IMR-90 (cell line): Measurements from ENCODE around the gene KCTD19. TPM values are rescaled to one million over a fixed set of nuclear protein-coding genes. Genes with fewer than 3 reads are reported as not detected.

ENCODE experiments used
- ATAC-seq: fragments of 200-7000 bp; cut with Tn5 transposase; 2 replicates; pipeline ENCODE4 v1.9.1; 2020; ENCODE audit warnings: low read depth, mild to moderate bottlenecking, moderate library complexity
- BruUV-seq: library from RNA; stranded (reverse); fragments of 400-500 nt; replicated peaks from 2 replicates; lab custom pipeline; 2021; lab: Mats Ljungman, UMichigan
- CTCF ChIA-PET: fragments of 300-600 bp; formaldehyde crosslinking; extraction: SDS; loops from one replicate; lab custom pipeline; 2021; ENCODE audit warnings: antibody characterized with exemption; lab: Yijun Ruan, JAX
- POLR2A ChIA-PET: fragments of 300-600 bp; sonication (Branson Sonifier 250); formaldehyde crosslinking; loops from one replicate; lab custom pipeline; 2022; ENCODE audit warnings: antibody characterized with exemption; ENCODE audit not compliant: unreplicated experiment; lab: Charles Lee
- DNase-seq: peaks from one replicate; pipeline ENCODE4 v3.0.0; 2013
- H2AFZ ChIP-seq: replicated peaks from 2 replicates; pipeline ENCODE3; 2013; ENCODE audit warnings: low read length, mild to moderate bottlenecking; ENCODE audit not compliant: poor library complexity
- H2AK5ac ChIP-seq: 2 replicates; pipeline ENCODE4 v1.6.1; 2013; ENCODE audit warnings: low read depth, low read length, inconsistent platforms
- H2AK9ac ChIP-seq: replicated peaks from 2 replicates; pipeline ENCODE3; 2013; ENCODE audit warnings: mild to moderate bottlenecking, low read depth, low read length, moderate library complexity; ENCODE audit not compliant: poor library complexity
- H2BK120ac ChIP-seq: 2 replicates; pipeline ENCODE4 v1.6.1; 2013; ENCODE audit warnings: low read depth, low read length, inconsistent platforms
- H2BK15ac ChIP-seq: 3 replicates; pipeline ENCODE4 v1.6.1; 2013; ENCODE audit warnings: low read depth, low read length, inconsistent platforms
- H2BK20ac ChIP-seq: 2 replicates; pipeline ENCODE4 v1.6.1; 2013; ENCODE audit warnings: low read depth, mild to moderate bottlenecking, inconsistent platforms, low read length, moderate library complexity
- H2BK5ac ChIP-seq: 2 replicates; pipeline ENCODE4 v1.6.1; 2013; ENCODE audit warnings: mild to moderate bottlenecking, low read depth, low read length, inconsistent platforms; ENCODE audit not compliant: poor library complexity, severe bottlenecking
- H3K14ac ChIP-seq: replicated peaks from 2 replicates; pipeline ENCODE4 v1.6.1; 2013; ENCODE audit warnings: low read depth, low read length, inconsistent platforms
- H3K18ac ChIP-seq: 2 replicates; pipeline ENCODE4 v1.6.1; 2013; ENCODE audit warnings: low read depth, low read length, control low read depth
- H3K23ac ChIP-seq: 2 replicates; pipeline ENCODE4 v1.6.1; 2013; ENCODE audit warnings: low read depth, low read length, inconsistent platforms
- H3K27ac ChIP-seq: 2 replicates; pipeline ENCODE4 v1.5.1; 2013; ENCODE audit warnings: mild to moderate bottlenecking, control low read depth, low read length; ENCODE audit not compliant: insufficient read depth
- H3K27me3 ChIP-seq: 2 replicates; pipeline ENCODE4 v1.6.1; 2013; ENCODE audit warnings: low read length; ENCODE audit not compliant: control insufficient read depth, insufficient read depth
- H3K36me3 ChIP-seq: 2 replicates; pipeline ENCODE4 v1.6.1; 2013; ENCODE audit warnings: low read length, mixed read lengths; ENCODE audit not compliant: control insufficient read depth, insufficient read depth
- H3K4ac ChIP-seq: 2 replicates; pipeline ENCODE4 v1.6.1; 2013; ENCODE audit warnings: low read depth, low read length, inconsistent platforms
- H3K4me1 ChIP-seq: 2 replicates; pipeline ENCODE4 v1.6.1; 2013; ENCODE audit warnings: low read length, mixed read lengths; ENCODE audit not compliant: control insufficient read depth, insufficient read depth
- H3K4me2 ChIP-seq: 2 replicates; pipeline ENCODE4 v1.6.1; 2013; ENCODE audit warnings: low read depth, mild to moderate bottlenecking, control low read depth, low read length, moderate library complexity
- H3K4me3 ChIP-seq: 2 replicates; pipeline ENCODE4 v1.5.1; 2013; ENCODE audit warnings: low read depth, mild to moderate bottlenecking, control low read depth, low read length, moderate library complexity; ENCODE audit not compliant: insufficient read depth
- H3K56ac ChIP-seq: 2 replicates; pipeline ENCODE4 v1.6.1; 2013; ENCODE audit warnings: low read length, inconsistent platforms; ENCODE audit not compliant: insufficient read depth; ENCODE audit errors: extremely low read depth
- H3K79me1 ChIP-seq, 2 experiments: 2 replicates each; pipeline ENCODE4 v1.6.1; 2013; ENCODE audit warnings: low read length in 2 of 2, inconsistent platforms in 1 of 2, low read depth in 1 of 2
- H3K9ac ChIP-seq: 2 replicates; pipeline ENCODE4 v1.6.1; 2013; ENCODE audit warnings: low read depth, low read length, control low read depth
- H3K9me1 ChIP-seq: 2 replicates; pipeline ENCODE4 v1.6.1; 2013; ENCODE audit warnings: low read length, inconsistent platforms; ENCODE audit not compliant: insufficient read depth
- H3K9me3 ChIP-seq: 2 replicates; pipeline ENCODE4 v1.6.1; 2013; ENCODE audit warnings: low read length; ENCODE audit not compliant: control insufficient read depth, insufficient read depth
- H4K20me1 ChIP-seq: 2 replicates; pipeline ENCODE4 v1.6.1; 2013; ENCODE audit warnings: low read length, inconsistent platforms; ENCODE audit not compliant: insufficient read depth
- H4K5ac ChIP-seq: 2 replicates; pipeline ENCODE4 v1.6.1; 2013; ENCODE audit warnings: mild to moderate bottlenecking, low read depth, low read length, control low read depth
- H4K8ac ChIP-seq, 2 experiments: 2 replicates each; pipeline ENCODE4 v1.6.1; 2013; ENCODE audit warnings: low read depth in 2 of 2, low read length in 2 of 2, control low read depth in 1 of 2, inconsistent platforms in 1 of 2
- H4K91ac ChIP-seq: 2 replicates; pipeline ENCODE4 v1.6.1; 2013; ENCODE audit warnings: low read depth, low read length, inconsistent platforms; ENCODE audit not compliant: insufficient read depth
- BHLHE40 ChIP-seq: fragments of 150-350 bp; IDR thresholded peaks from 2 replicates; pipeline ENCODE4 v1.6.1; 2016; ENCODE audit warnings: mild to moderate bottlenecking, low read depth, low read length
- CEBPB ChIP-seq: IDR thresholded peaks from 2 replicates; pipeline ENCODE4 v1.6.1; 2012; ENCODE audit warnings: low read depth, low read length, improper control_type of control experiment
- CHD1 ChIP-seq: IDR thresholded peaks from 2 replicates; pipeline ENCODE4 v1.6.1; 2012; ENCODE audit warnings: low read depth, low read length, improper control_type of control experiment
- FOS ChIP-seq: fragments of 150-350 bp; IDR thresholded peaks from 2 replicates; pipeline ENCODE4 v1.6.1; 2016; ENCODE audit warnings: low read depth, low read length
- MAZ ChIP-seq: IDR thresholded peaks from 2 replicates; pipeline ENCODE4 v1.6.1; 2012; ENCODE audit warnings: low read depth, mild to moderate bottlenecking, low read length, improper control_type of control experiment, moderate library complexity, borderline replicate concordance
- MXI1 ChIP-seq: IDR thresholded peaks from 2 replicates; pipeline ENCODE4 v1.6.1; 2012; ENCODE audit warnings: low read depth, mild to moderate bottlenecking, low read length, moderate library complexity, borderline replicate concordance
- NFE2L2 ChIP-seq: fragments of 150-350 bp; IDR thresholded peaks from 2 replicates; pipeline ENCODE4 v1.6.1; 2016; ENCODE audit warnings: low read depth, mild to moderate bottlenecking, low read length
- POLR2A ChIP-seq: IDR thresholded peaks from 2 replicates; pipeline ENCODE4 v1.6.1; 2012; ENCODE audit warnings: mild to moderate bottlenecking, low read depth, low read length
- RAD21 ChIP-seq: IDR thresholded peaks from 2 replicates; pipeline ENCODE4 v1.6.1; 2012; ENCODE audit warnings: low read length, improper control_type of control experiment
- RCOR1 ChIP-seq: IDR thresholded peaks from 2 replicates; pipeline ENCODE4 v1.6.1; 2012; ENCODE audit warnings: mild to moderate bottlenecking, low read length, improper control_type of control experiment; ENCODE audit not compliant: insufficient replicate concordance
- SMC3 ChIP-seq: fragments of 150-350 bp; IDR thresholded peaks from 2 replicates; pipeline ENCODE4 v1.6.1; 2016; ENCODE audit warnings: low read depth, mild to moderate bottlenecking, antibody characterized with exemption, low read length, moderate library complexity
- WGBS, 2 experiments: methylation state at CpG; one replicate each; pipeline versions ENCODE4 v1.1.5 to v1.1.7; 2013; ENCODE audit warnings: missing lambda C conversion rate in 2 of 2; ENCODE audit not compliant: insufficient read length in 1 of 2; ENCODE audit errors: extremely low coverage in 2 of 2; 5-methylcytosine and 5-hydroxymethylcytosine counted together
- dilution Hi-C: fragments of 300-500 bp; cut with HindIII; formaldehyde crosslinking; loops from one replicate; pipeline ENCODE4 v1.14.3; 2018; ENCODE audit warnings: low sequenced_read_pairs; ENCODE audit not compliant: unreplicated experiment
- in situ Hi-C: fragments of 300-500 bp; cut with MboI; formaldehyde crosslinking; loops from 3 replicates; pipeline ENCODE4 v1.14.3; 2019; ENCODE audit warnings: low sequenced_read_pairs, inconsistent platforms, mixed read lengths
- intact Hi-C: fragments of 100-400 bp; cut with micrococcal nuclease; formaldehyde crosslinking; loops from 2 replicates; pipeline ENCODE4 v1.10.0; 2022
- polyA plus RNA-seq, 3 experiments: library from polyadenylated mRNA; depleted of rRNA; stranded (reverse); fragments of >200 nt; gene quantifications; 2 replicates each; pipeline ENCODE4 v1.2.3, GENCODE V29; 2012; ENCODE audit warnings: low replicate concordance in 1 of 3
- total RNA-seq: library from RNA; depleted of rRNA; stranded (reverse); fragments of >200 nt; gene quantifications from 2 replicates; pipeline ENCODE4 v1.2.3, GENCODE V29; 2012
- TF ChIP-seq, protein P1 (sequence below): conservative IDR thresholded peaks from 2 replicates; pipeline ENCODE4 v1.5.1; 2012; ENCODE audit warnings: mild to moderate bottlenecking, low read depth, low read length, improper control_type of control experiment
- TF ChIP-seq, protein P2 (sequence below): fragments of 150-350 bp; IDR thresholded peaks from 2 replicates; pipeline ENCODE4 v1.6.1; 2016; ENCODE audit warnings: low read depth, mild to moderate bottlenecking, low read length, moderate library complexity, borderline replicate concordance
- TF ChIP-seq, protein P3 (sequence below): fragments of 150-350 bp; IDR thresholded peaks from 2 replicates; pipeline ENCODE4 v1.6.1; 2017; ENCODE audit warnings: mild to moderate bottlenecking, antibody characterized with exemption, low read length, low read depth

KCTD19 gene
- total and polyA plus RNA-seq, 2 of the 4 experiments (the other 2 are of a cell fraction): under 0.01 to 0.07 TPM

DNA sequence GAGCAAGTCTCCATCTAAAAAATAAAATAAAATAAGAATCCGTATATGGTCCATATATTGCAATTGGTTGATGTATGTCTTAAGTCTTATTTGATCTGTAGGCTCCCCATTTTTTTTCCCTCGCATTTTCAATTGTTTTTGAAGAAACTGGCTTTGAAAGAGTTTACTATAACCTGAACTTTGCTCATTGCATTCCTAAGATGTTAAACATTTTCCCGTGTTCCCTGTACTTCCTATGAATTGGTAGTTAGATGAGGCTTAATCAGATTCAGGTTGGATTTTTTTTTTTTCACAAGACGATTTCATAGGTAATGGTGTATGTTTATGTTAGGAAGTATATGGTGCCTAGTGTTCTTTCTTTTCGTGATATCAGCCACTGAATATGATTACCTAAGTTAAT lies 3.4 kb upstream of the KCTD19 start:
- no peak overlapping the region for H3K56ac ChIP-seq
- H3K4me2 ChIP-seq: no peak overlapping the region
- ChIA-PET CTCF (no interaction called here), POLR2A (no interaction called here)
- H3K27me3 ChIP-seq: peaks cover under 1% of the 10 kb centered on the region; the same call in 1 of the 2 replicates
- ATAC-seq (no peak), DNase-seq (no peak)
- no peak overlapping the region for H3K14ac ChIP-seq
- H2BK20ac ChIP-seq: no peak overlapping the region
- H2AK5ac ChIP-seq: no peak overlapping the region
- no peak overlapping the region for H4K5ac ChIP-seq
- in situ Hi-C loops (no loop called here), intact Hi-C loops (no loop called here), dilution Hi-C loops (no loop called here)
- no peaks in the 10 kb centered on the region for H3K9me3 ChIP-seq
- no peak overlapping the region for H3K4ac ChIP-seq
- no peak overlapping the region for H3K27ac ChIP-seq
- no peak overlapping the region for H2BK120ac ChIP-seq
- H4K20me1 ChIP-seq: no peaks in the 10 kb centered on the region
- TF ChIP-seq RAD21 (no peak), FOS (no peak), NFE2L2 (no peak), BHLHE40 (no peak), MXI1 (no peak), POLR2A (no peak), MAZ (no peak), CHD1 (no peak), CEBPB (no peak), SMC3 (no peak), RCOR1 (no peak)
- TF ChIP-seq, protein P1, sequence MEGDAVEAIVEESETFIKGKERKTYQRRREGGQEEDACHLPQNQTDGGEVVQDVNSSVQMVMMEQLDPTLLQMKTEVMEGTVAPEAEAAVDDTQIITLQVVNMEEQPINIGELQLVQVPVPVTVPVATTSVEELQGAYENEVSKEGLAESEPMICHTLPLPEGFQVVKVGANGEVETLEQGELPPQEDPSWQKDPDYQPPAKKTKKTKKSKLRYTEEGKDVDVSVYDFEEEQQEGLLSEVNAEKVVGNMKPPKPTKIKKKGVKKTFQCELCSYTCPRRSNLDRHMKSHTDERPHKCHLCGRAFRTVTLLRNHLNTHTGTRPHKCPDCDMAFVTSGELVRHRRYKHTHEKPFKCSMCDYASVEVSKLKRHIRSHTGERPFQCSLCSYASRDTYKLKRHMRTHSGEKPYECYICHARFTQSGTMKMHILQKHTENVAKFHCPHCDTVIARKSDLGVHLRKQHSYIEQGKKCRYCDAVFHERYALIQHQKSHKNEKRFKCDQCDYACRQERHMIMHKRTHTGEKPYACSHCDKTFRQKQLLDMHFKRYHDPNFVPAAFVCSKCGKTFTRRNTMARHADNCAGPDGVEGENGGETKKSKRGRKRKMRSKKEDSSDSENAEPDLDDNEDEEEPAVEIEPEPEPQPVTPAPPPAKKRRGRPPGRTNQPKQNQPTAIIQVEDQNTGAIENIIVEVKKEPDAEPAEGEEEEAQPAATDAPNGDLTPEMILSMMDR: no peak
- TF ChIP-seq, protein P2, sequence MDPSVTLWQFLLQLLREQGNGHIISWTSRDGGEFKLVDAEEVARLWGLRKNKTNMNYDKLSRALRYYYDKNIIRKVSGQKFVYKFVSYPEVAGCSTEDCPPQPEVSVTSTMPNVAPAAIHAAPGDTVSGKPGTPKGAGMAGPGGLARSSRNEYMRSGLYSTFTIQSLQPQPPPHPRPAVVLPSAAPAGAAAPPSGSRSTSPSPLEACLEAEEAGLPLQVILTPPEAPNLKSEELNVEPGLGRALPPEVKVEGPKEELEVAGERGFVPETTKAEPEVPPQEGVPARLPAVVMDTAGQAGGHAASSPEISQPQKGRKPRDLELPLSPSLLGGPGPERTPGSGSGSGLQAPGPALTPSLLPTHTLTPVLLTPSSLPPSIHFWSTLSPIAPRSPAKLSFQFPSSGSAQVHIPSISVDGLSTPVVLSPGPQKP: no peak
- TF ChIP-seq, protein P3, sequence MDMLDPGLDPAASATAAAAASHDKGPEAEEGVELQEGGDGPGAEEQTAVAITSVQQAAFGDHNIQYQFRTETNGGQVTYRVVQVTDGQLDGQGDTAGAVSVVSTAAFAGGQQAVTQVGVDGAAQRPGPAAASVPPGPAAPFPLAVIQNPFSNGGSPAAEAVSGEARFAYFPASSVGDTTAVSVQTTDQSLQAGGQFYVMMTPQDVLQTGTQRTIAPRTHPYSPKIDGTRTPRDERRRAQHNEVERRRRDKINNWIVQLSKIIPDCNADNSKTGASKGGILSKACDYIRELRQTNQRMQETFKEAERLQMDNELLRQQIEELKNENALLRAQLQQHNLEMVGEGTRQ: no peak
- H3K23ac ChIP-seq: no peak overlapping the region
- no peak overlapping the region for H2AFZ ChIP-seq
- no peaks in the 10 kb centered on the region for H3K4me1 ChIP-seq
- H2AK9ac ChIP-seq: no peak overlapping the region
- H3K9ac ChIP-seq: no peak overlapping the region
- no TSS peak for BruUV-seq
- H3K9me1 ChIP-seq: no peaks in the 10 kb centered on the region
- H3K79me1 ChIP-seq: no peaks in the 10 kb centered on the region
- H3K4me3 ChIP-seq: no peak overlapping the region
- H3K18ac ChIP-seq: no peak overlapping the region
- no peaks in the 10 kb centered on the region for H3K36me3 ChIP-seq
- no peak overlapping the region for H2BK15ac ChIP-seq
- no CpG with 5 or more reads among the region's 5 CpGs for WGBS, 2 experiments
- no peak overlapping the region for H2BK5ac ChIP-seq
- no peak overlapping the region for H4K8ac ChIP-seq
- H4K91ac ChIP-seq: no peak overlapping the region
